Smooth muscle cell (in vitro differentiated cells): Measurements from ENCODE around the gene PGM2L1. TPM values are rescaled to one million over a fixed set of nuclear protein-coding genes. Genes with fewer than 3 reads are reported as not detected.
A peak's percentile ranks its signal among the peaks of the same experiment; 100 is the strongest.

Experiments
- DNase-seq: peaks from one replicate; lab custom pipeline; 2025; ENCODE audit not compliant: unreplicated experiment; lab: John Stamatoyannopoulos, UW
- H2AFZ ChIP-seq: fragments of 200-600 bp; sonication (generic); 2 replicates; pipeline ENCODE4 v1.6.0; 2016; ENCODE audit warnings: antibody characterized with exemption, low read depth, mild to moderate bottlenecking
- H3F3A ChIP-seq: fragments of 200-600 bp; sonication (generic); 2 replicates; pipeline ENCODE4 v1.6.0; 2017; ENCODE audit warnings: antibody characterized with exemption, low read depth
- H3K27ac ChIP-seq: fragments of 200-600 bp; sonication (generic); 2 replicates; pipeline ENCODE4 v1.5.1; 2016; ENCODE audit warnings: low read depth, mild to moderate bottlenecking
- H3K27me3 ChIP-seq: fragments of 200-600 bp; sonication (generic); 2 replicates; pipeline ENCODE4 v1.6.1; 2016; ENCODE audit warnings: low read depth, mild to moderate bottlenecking
- H3K36me3 ChIP-seq: fragments of 200-600 bp; sonication (generic); 2 replicates; pipeline ENCODE4 v1.5.1; 2016; ENCODE audit warnings: low read depth
- H3K4me1 ChIP-seq: fragments of 200-600 bp; sonication (generic); 2 replicates; pipeline ENCODE4 v1.5.1; 2016; ENCODE audit warnings: low read depth
- H3K4me2 ChIP-seq: fragments of 200-600 bp; sonication (generic); 2 replicates; pipeline ENCODE4 v1.6.0; 2016; ENCODE audit warnings: mild to moderate bottlenecking
- H3K4me3 ChIP-seq: fragments of 200-600 bp; sonication (generic); 2 replicates; pipeline ENCODE4 v1.5.1; 2016; ENCODE audit warnings: mild to moderate bottlenecking
- H3K79me2 ChIP-seq: fragments of 200-600 bp; sonication (generic); 2 replicates; pipeline ENCODE4 v1.6.0; 2016; ENCODE audit warnings: low read depth, mild to moderate bottlenecking
- H3K9ac ChIP-seq: fragments of 200-600 bp; sonication (generic); 2 replicates; pipeline ENCODE4 v1.6.0; 2016; ENCODE audit warnings: low read depth
- H3K9me3 ChIP-seq: fragments of 200-600 bp; sonication (generic); replicated peaks from 2 replicates; pipeline ENCODE4 v1.5.1; 2016; ENCODE audit warnings: low read depth
- H4K20me1 ChIP-seq: fragments of 200-600 bp; sonication (generic); 2 replicates; pipeline ENCODE4 v1.6.0; 2016; ENCODE audit warnings: low read depth
- CTCF ChIP-seq: fragments of 200-600 bp; sonication (generic); IDR thresholded peaks from 2 replicates; pipeline ENCODE4 v1.5.1; 2017; ENCODE audit warnings: borderline replicate concordance, mild to moderate bottlenecking, antibody characterized with exemption; ENCODE audit not compliant: insufficient read depth, poor library complexity, severe bottlenecking
- WGBS: methylation state at CpG from one replicate; pipeline ENCODE4 v1.1.7; 2016; ENCODE audit warnings: low lambda C conversion rate; 5-methylcytosine and 5-hydroxymethylcytosine counted together
- polyA plus RNA-seq: library from polyadenylated mRNA; unstranded; fragments of >200 nt; fragmentation: Nextera tagmentation; extraction: Ambion mirVana; gene quantifications from 2 replicates; pipeline ENCODE4 v1.2.1, GENCODE V29; 2016
- total RNA-seq: library from RNA; depleted of rRNA; stranded (reverse); fragments of >200 nt; gene quantifications from 2 replicates; pipeline ENCODE4 v1.2.3, GENCODE V29; 2014

PGM2L1 gene
- total RNA-seq (17.3 and 17.5 TPM in 2 replicates), polyA plus RNA-seq (6.5 and 6.7 TPM in 2 replicates)

- WGBS = under 1% methylated on average over 55 of the region's 71 CpGs
- no peaks in the 10 kb centered on the region for H3K27me3 ChIP-seq
- peak within 1 kb of the TSS; percentile 64 for H3K27ac ChIP-seq
- peak within 1 kb of the TSS; percentile 94 for H2AFZ ChIP-seq
- H3K9ac ChIP-seq = peak within 1 kb of the TSS; percentile 77
- H3K4me2 ChIP-seq = peak within 1 kb of the TSS; percentile 97
- peaks cover 14% of the 10 kb centered on the region for H4K20me1 ChIP-seq
- H3K79me2 ChIP-seq = peaks cover 8% of the 10 kb centered on the region
- H3K4me3 ChIP-seq = peak within 1 kb of the TSS; percentile 81
- H3K9me3 ChIP-seq = no peaks in the 10 kb centered on the region
- TF ChIP-seq CTCF = no peak
- peak; percentile 96 for DNase-seq
- H3K4me1 ChIP-seq = peaks cover 8% of the 10 kb centered on the region
- H3F3A ChIP-seq = no peaks in the 10 kb centered on the region
- H3K36me3 ChIP-seq = no peaks in the 10 kb centered on the region
These were observed at the start of gene PGM2L1 for GRCh38 chr11:74398244-74399159. PGM2L1 (minus strand) TSS chr11:74398433; CDS start chr11:74398161, 272 bp downstream.

- no peak overlapping the region for H3K4me2 ChIP-seq
- no peaks in the 10 kb centered on the region for H3F3A ChIP-seq
- TF ChIP-seq CTCF = no peak
- H3K36me3 ChIP-seq = no peaks in the 10 kb centered on the region
- peaks cover 5% of the 10 kb centered on the region for H3K4me1 ChIP-seq
- no peak overlapping the region for H3K4me3 ChIP-seq
- no peaks in the 10 kb centered on the region for H3K27me3 ChIP-seq
- H4K20me1 ChIP-seq = no peaks in the 10 kb centered on the region
- no peak overlapping the region for H3K27ac ChIP-seq
- DNase-seq = no peak
- H3K9ac ChIP-seq = no peak overlapping the region
- no peaks in the 10 kb centered on the region for H3K9me3 ChIP-seq
- H2AFZ ChIP-seq = no peak overlapping the region
- no peaks in the 10 kb centered on the region for H3K79me2 ChIP-seq
These were observed 49.5 kb upstream of the PGM2L1 start for GRCh38 chr11:74447720-74448119.

- H3K4me2 ChIP-seq = no peak overlapping the region
- H3K27me3 ChIP-seq = no peaks in the 10 kb centered on the region
- no peak for TF ChIP-seq CTCF
- H3K4me3 ChIP-seq = no peak overlapping the region
- peaks cover 5% of the 10 kb centered on the region for H3K4me1 ChIP-seq
- WGBS = 77% methylated on average over 1 of the region's 1 CpG
- no peaks in the 10 kb centered on the region for H4K20me1 ChIP-seq
- H2AFZ ChIP-seq = no peak overlapping the region
- no peak overlapping the region for H3K9ac ChIP-seq
- no peaks in the 10 kb centered on the region for H3K36me3 ChIP-seq
- no peak overlapping the region for H3K27ac ChIP-seq
- H3K9me3 ChIP-seq = no peaks in the 10 kb centered on the region
- DNase-seq = no peak
- no peaks in the 10 kb centered on the region for H3K79me2 ChIP-seq
- no peaks in the 10 kb centered on the region for H3F3A ChIP-seq
These were observed 48.3 kb upstream of the PGM2L1 start for GRCh38 chr11:74446532-74446938.
